Esophagus squamous epithelium (tissue), 5 donors: Measurements from ENCODE around the gene STN1. TPM values are rescaled to one million over a fixed set of nuclear protein-coding genes. Genes with fewer than 3 reads are reported as not detected.

Experiments used
- DNase-seq: peaks from one replicate; lab custom pipeline; 2025; lab: John Stamatoyannopoulos, UW
- H3K27ac ChIP-seq, 4 donors: fragments of 200-600 bp; sonication (generic); one replicate each; pipeline ENCODE4 v1.5.1; 2016 to 2019; ENCODE audit warnings: mild to moderate bottlenecking in 1 of 4
- H3K27me3 ChIP-seq, 4 donors: fragments of 200-600 bp; sonication (generic); 1 replicate in 3 of 4; 2 replicates in 1 of 4; pipeline versions ENCODE4 v1.5.1 to v1.6.0; 2017 to 2021; ENCODE audit warnings: antibody characterized with exemption in 1 of 4
- H3K36me3 ChIP-seq, 3 donors: fragments of 200-600 bp; sonication (generic); one replicate each; pipeline ENCODE4 v1.5.1; 2016 to 2019
- H3K4me1 ChIP-seq, 3 donors: fragments of 200-600 bp; sonication (generic); one replicate each; pipeline ENCODE4 v1.5.1; 2017 to 2019
- H3K4me3 ChIP-seq, 4 donors: fragments of 200-600 bp; sonication (generic); 1 replicate in 3 of 4; 2 replicates in 1 of 4; pipeline ENCODE4 v1.5.1; 2016 to 2019; ENCODE audit warnings: mild to moderate bottlenecking in 2 of 4, moderate library complexity in 1 of 4
- H3K9me3 ChIP-seq, 3 donors: fragments of 200-600 bp; sonication (generic); one replicate each; pipeline ENCODE4 v1.5.1; 2016 to 2019
- POLR2A ChIP-seq, 4 donors: fragments of 450-650 bp; IDR thresholded peaks; one replicate each; pipeline ENCODE4 v1.6.1; 2017; ENCODE audit warnings: antibody characterized with exemption in 4 of 4, mild to moderate bottlenecking in 4 of 4, moderate library complexity in 3 of 4
- WGBS, 2 donors: methylation state at CpG; one replicate each; pipeline ENCODE4 v1.1.5; 2018; 5-methylcytosine and 5-hydroxymethylcytosine counted together
- intact Hi-C: fragments of 100-400 bp; cut with DNase I; formaldehyde crosslinking; loops from one replicate; pipeline ENCODE4 v1.15.0; 2022
- total RNA-seq, 4 donors: library from RNA; depleted of rRNA; stranded (reverse); fragments of >200 nt; gene quantifications; one replicate each; pipeline ENCODE4 v1.1.0, GENCODE V29; 2016
- TF ChIP-seq, protein P1 (sequence below), 6 experiments: fragments of 450-650 bp in 4 of 6; fragments of 200-600 bp in 2 of 6; sonication (generic) in 2 of 6; IDR thresholded peaks; one replicate each; pipeline ENCODE4 v1.5.1; 2016 to 2019; ENCODE audit warnings: antibody characterized with exemption in 6 of 6, mild to moderate bottlenecking in 4 of 6, moderate library complexity in 4 of 6
- donor health status: DM: yes; HTN: yes; CAD: no.

The STN1 gene
- total RNA-seq, 4 donors from 2014 or later: 20.4 to 52.8 (median 32.5) TPM

DNA sequence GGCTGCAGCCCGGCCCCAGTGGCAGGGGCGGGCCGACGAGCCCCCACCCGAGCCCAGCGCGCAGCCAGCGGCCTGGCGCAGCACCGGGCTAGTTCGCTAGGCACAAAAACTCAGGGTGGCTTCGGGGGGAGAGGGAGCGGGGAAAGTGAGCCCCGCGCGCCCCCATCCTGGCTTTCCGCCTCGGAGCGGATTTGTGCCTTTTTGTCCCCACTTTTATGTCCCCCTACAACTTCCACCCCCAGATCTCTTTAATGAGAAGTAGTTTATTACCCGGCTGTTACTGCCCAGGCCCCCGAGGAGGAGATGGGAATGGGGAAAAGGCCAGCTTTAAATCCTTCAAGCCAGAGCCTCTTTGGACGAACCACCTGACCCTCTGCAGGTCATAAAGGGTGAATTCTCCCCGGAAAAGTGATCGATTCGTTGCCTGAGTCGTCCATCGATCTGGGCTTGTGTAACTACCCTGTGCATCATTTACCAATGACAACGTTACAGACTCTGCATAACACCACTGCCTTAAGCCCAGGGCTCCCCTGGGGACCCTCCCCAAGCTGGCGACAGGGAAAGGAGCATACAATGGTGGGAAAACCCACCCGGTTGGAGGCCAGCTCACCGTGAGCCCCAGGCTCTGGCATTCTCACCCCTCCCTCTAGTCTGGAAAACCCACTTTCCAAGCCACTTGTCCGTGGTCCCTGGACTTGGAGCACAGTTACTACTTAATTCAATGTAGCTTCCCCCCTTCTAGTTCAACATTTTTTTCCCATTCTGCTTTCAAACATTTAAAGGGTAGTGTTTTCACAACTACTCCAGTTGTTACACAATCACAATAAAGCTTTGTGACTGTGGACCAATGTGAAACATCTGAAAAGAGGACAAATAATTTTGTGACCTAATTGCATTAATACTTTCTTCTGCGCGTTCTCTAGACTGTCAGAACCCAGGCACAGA, 61.9 kb downstream of the STN1 start:
- no peak for DNase-seq
- Histone ChIP-seq H3K4me1 (peaks cover 37 to 71% (median 42%) of the 10 kb centered on the region in 3 donors), H3K4me3 (peak overlapping the region; percentile 71 to 87 (median 84)), H3K27me3 (no peaks in the 10 kb centered on the region), H3K9me3 (no peaks in the 10 kb centered on the region), H3K27ac (peak overlapping the region; percentile 86 to 93 (median 90)), H3K36me3 (no peaks in the 10 kb centered on the region)
- 18 to 35% methylated on average over 15 to 18 of the region's 34 CpGs for WGBS, 2 donors
- intact Hi-C loops: loop anchor here (5.0 to 10.0 kb wide), 2 partner anchors 71 to 144 kb away; no protein-coding TSS in a partner anchor
- TF ChIP-seq, protein P1, sequence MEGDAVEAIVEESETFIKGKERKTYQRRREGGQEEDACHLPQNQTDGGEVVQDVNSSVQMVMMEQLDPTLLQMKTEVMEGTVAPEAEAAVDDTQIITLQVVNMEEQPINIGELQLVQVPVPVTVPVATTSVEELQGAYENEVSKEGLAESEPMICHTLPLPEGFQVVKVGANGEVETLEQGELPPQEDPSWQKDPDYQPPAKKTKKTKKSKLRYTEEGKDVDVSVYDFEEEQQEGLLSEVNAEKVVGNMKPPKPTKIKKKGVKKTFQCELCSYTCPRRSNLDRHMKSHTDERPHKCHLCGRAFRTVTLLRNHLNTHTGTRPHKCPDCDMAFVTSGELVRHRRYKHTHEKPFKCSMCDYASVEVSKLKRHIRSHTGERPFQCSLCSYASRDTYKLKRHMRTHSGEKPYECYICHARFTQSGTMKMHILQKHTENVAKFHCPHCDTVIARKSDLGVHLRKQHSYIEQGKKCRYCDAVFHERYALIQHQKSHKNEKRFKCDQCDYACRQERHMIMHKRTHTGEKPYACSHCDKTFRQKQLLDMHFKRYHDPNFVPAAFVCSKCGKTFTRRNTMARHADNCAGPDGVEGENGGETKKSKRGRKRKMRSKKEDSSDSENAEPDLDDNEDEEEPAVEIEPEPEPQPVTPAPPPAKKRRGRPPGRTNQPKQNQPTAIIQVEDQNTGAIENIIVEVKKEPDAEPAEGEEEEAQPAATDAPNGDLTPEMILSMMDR (IDR thresholded peaks at IDR 0.05): no peak
- no peak for TF ChIP-seq POLR2A (IDR thresholded peaks at IDR 0.05)

DNA sequence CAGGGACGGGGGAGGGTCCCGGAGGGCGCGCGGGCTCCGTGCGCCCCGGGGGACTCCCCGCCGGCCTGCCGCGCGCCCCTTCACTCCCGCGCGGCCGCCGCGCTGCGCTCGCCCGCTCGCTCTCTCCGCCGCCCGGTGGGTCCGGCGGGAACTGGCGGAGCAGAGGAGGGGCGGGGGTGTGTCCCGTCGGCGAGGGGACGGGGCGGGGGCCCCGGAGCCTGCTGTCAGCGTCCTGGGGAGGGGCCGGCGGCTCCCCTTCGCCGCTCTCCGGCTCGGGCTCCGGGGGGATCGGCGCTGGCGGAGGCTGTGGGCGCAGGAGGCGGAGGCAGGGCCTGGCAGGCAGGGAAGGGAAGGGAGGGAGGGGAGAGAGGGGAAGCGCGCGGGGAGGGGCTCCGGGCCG, 62.6 kb downstream of the STN1 start, which contains the start of gene SH3PXD2A:
Gene SH3PXD2A (minus strand): TSS at position 153 of the 400 bp plus-strand sequence. CDS start 310 bp downstream, outside the sequence.
- peak within 1 kb of the TSS; percentile 86 to 93 (median 90) for H3K27ac ChIP-seq
- H3K36me3 ChIP-seq: no peaks in the 10 kb centered on the region
- DNase-seq: no peak
- H3K4me3 ChIP-seq: peak within 1 kb of the TSS; percentile 71 to 87 (median 84)
- no peaks in the 10 kb centered on the region for H3K9me3 ChIP-seq
- intact Hi-C loops: loop anchor here (5.0 to 10.0 kb wide), 2 partner anchors 71 to 143 kb away; no protein-coding TSS in a partner anchor
- TF ChIP-seq, protein P1 (IDR thresholded peaks at IDR 0.05): peak in 3 of 6 experiments; percentile 8 to 44 (median 22)
- TF ChIP-seq POLR2A (IDR thresholded peaks at IDR 0.05): peak in 1 of 4 donors; percentile 27
- no CpG with 5 or more reads among the region's 54 CpGs for WGBS, 2 donors
- H3K4me1 ChIP-seq: peaks cover 43 to 78% (median 49%) of the 10 kb centered on the region in 3 donors
- H3K27me3 ChIP-seq: no peaks in the 10 kb centered on the region

DNA sequence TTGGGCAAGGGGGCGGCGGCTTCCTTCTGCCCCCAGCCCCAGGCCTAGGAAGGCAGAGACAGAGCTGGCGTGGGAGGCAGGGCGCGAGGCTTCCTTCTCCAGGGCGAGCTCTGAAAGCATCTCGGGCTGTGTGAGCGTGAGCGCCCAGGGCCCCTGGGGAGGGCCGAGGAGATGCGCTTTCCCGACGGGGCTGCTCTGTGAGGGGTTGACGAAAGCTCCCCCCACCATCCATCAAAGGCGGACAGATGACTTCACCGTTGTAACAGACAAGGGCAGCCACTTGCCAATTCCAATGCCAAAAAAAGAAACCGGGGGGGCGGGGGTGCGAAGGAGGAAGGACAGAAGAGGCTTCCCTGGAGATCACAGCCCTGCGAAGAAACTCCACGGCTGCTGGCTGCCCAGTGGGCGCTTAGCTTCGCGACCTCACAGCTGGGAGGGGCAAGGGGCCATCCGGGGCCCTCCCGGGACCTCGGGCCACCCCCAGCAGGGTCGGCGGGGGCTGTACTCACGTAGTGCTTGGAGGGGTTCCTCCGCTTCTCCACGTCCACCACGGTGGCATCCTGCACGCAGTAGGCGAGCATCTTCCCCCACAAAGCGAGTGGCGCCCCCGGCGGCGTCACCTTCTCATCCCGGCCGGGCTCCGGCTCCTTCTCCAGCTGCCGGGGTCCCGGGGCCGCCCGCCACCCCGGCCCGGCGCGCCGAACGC, 63.1 kb downstream of the STN1 start:
- no peaks in the 10 kb centered on the region for H3K27me3 ChIP-seq
- WGBS, 2 donors: 0% methylated on average over 9 to 11 of the region's 53 CpGs
- H3K9me3 ChIP-seq: no peaks in the 10 kb centered on the region
- intact Hi-C loops: loop anchor here (5.0 to 10.0 kb wide), 2 partner anchors 70 to 143 kb away; no protein-coding TSS in a partner anchor
- H3K4me3 ChIP-seq: peak overlapping the region; percentile 71 to 87 (median 84)
- H3K27ac ChIP-seq: peak overlapping the region; percentile 86 to 93 (median 90)
- no peak for TF ChIP-seq POLR2A (IDR thresholded peaks at IDR 0.05)
- TF ChIP-seq, protein P1 (IDR thresholded peaks at IDR 0.05): peak in 1 of 6 experiments; percentile 7
- no peak for DNase-seq
- peaks cover 43 to 82% (median 55%) of the 10 kb centered on the region in 3 donors for H3K4me1 ChIP-seq
- no peaks in the 10 kb centered on the region for H3K36me3 ChIP-seq

DNA sequence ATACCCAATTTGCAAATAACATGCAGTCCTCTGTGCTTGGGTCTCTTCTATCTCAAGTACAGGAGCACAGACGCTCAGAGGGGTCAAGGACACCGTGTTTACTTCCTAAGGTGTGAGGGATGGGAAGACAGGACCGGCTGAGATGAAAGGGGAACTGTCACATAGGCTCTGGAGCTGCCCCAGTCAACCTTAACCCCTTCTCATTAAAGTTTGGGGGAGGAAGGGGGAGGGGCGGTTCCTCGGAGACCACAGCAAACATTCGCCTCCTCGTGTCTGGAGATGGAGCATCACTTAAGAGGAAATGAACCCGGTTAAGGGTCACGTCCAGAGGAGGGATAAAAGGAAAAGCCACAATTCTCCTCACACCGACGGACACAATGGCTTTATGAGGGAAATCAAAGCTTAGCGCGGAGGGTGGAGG, 63.7 kb downstream of the STN1 start:
- intact Hi-C loops: loop anchor here (10.0 kb wide), 1 partner anchor 69 kb away; no protein-coding TSS in a partner anchor
- DNase-seq: no peak
- H3K4me1 ChIP-seq: peaks cover 43 to 82% (median 59%) of the 10 kb centered on the region in 3 donors
- H3K9me3 ChIP-seq: no peaks in the 10 kb centered on the region
- TF ChIP-seq, protein P1 (IDR thresholded peaks at IDR 0.05): peak in 1 of 6 experiments; percentile 6
- TF ChIP-seq POLR2A (IDR thresholded peaks at IDR 0.05): no peak
- H3K27ac ChIP-seq: peak overlapping the region; percentile 86 to 93 (median 90)
- no peaks in the 10 kb centered on the region for H3K36me3 ChIP-seq
- H3K27me3 ChIP-seq: no peaks in the 10 kb centered on the region
- WGBS, 2 donors: 1 to 4% methylated on average over 12 to 13 of the region's 13 CpGs
- H3K4me3 ChIP-seq: peak overlapping the region; percentile 71 to 87 (median 84)
